Renal cortical epithelial cell (primary cell): Measurements from ENCODE around the gene OSBPL6. TPM values are rescaled to one million over a fixed set of nuclear protein-coding genes. Genes with fewer than 3 reads are reported as not detected.
"Not testable (repeated sequence)": the region's sequence is repeated elsewhere in the genome, so short reads cannot be mapped to it uniquely, and the experiment has no call there.

Source experiments
- DNase-seq: peaks from one replicate; pipeline ENCODE4 v3.0.0-alpha.2; 2011; ENCODE audit warnings: low read depth
- total RNA-seq: library from RNA; depleted of rRNA; stranded (reverse); fragments of >200 nt; gene quantifications from 2 replicates; pipeline ENCODE4 v1.2.3, GENCODE V29; 2014

Gene OSBPL6
- total RNA-seq, 1 donor from 2014 or later, result 2.5 TPM

DNA sequence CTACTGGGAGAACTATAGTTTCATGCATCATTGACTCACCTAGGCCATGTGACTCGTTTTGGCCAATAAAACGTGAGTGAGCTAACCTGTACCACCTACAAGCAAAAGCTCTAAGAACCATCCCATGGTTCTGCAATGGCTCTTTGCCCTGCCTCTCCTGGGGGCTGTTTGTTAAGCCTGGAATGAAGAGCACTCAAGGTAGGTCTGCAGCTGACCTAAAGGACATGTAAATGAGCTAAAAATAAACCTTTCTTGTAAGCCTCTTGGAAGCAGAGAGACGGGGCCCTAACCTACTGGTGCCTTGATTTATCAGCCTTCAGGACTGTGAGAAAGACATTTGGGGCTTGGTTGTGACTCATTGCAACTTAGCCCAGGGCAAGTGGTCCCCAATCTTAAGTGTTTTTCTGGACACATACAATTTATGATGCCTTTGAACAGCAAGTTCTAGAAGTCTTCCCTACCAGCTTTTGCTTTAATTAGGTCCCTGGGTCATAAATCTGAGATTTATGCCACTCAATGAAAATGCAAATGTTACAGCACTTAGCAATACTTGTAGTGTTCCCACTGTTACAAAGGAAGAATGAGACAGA is 107.4 kb downstream of the OSBPL6 start:
- peak; percentile 37 for DNase-seq

DNA sequence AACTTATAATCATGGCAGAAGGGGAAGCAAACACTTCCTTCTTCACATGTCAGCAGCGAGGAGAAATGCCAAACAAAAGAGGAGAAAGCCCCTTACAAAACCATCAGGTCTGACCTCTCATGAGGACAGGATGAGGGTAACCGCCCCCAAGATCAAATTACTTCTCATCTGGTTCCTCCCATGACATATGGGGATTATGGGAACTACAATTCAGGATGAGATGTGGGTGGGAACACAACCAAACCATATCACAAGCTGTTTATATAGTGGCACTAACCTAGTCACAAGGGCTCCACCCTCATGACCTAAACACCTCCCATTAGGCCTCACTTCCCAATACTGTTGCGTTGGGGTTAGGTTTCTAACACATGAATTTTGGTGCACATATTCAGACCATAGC is 110.0 kb downstream of the OSBPL6 start:
- no peak for DNase-seq

DNA sequence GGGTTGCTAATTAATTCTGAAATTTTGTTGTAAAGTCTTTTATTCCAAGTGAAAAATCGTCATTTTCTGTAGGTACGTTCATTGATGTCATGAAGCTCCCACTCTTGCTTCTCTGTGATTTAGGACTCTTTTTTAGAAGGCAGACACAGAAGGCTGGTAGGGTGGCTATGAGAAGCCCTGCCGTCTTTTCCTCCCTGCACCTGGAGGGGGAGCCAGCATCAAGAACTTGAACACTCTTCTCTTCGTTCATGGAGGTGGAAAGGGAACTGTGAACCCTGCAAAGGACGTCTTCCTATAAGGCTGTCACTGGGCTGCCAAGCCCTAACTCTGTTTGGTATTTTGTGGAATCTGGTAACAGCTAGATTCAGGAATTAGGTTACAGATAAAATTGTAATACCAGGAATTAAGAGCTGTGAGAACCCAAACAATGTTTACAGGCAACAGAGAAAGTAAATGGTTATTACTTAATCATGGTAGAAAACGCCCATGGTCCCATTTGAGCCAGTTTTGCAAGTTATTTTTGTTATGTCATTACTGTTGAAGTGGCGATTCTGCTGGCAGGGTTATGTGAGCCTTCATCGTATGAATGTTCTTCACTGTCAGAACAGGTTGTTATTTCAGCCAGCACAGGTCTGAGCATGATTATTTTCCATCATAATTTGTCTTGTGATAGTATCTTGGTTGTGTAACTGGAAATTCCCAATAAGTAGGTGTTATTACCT is 112.2 kb downstream of the OSBPL6 start:
- peak; percentile 45 for DNase-seq

DNA sequence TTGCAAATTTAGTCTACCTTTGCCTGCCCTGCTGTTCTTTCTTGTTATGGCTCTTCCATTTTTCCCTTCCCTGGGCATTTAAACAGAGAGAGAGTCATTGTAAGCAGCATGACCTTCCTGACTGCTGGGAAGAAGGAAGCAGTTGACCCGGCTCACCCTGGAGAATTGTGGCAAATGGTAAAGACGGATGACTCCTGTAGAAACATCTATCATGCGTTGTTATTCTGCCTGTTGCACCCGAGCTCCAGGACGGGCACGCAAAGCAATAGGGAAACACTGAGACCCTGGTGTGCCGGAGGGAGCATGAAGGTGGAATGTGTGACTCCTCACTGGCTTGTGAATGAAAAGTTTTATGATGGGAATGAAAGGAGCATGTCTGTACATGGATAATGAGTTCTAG is 113.3 kb downstream of the OSBPL6 start:
- DNase-seq, result no peak

DNA sequence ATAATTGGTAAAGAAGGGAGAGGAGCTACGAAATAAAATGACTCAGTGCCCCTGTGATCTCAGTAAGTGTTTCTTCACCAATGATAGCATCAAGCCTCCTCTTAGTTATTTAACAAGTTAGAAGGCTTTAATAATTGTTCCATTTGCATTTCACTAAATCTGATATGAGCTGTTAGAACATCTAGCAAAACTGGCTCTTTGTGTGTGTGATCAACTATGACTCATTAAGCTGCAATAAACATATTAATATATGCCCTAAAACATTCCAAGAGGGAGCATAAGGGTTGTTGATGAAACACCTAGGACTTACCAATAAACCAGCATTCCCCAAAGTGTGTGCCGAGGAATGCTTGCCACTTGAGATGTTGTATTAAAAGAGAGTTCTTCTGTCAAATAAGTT is 115.2 kb downstream of the OSBPL6 start:
- DNase-seq, result no peak

DNA sequence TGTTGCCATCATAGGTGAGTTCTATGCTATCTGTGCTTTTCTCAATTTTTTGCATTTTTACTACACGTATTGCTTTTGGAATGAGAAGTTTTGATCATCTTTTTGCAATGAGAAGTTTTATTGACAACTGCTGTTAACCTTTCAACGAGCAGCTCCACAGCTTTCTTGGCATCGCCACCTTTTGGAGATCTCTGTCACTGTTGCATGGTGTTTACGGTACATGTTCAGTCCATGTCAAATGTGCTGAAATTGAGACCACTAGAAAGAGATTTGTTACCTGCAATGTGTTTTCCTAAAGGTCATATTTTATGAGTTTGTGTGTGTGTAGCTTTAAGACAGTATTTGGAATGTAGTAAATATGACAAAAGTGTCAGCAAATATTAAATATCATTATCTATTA is 120.8 kb downstream of the OSBPL6 start:
- DNase-seq, result no peak

DNA sequence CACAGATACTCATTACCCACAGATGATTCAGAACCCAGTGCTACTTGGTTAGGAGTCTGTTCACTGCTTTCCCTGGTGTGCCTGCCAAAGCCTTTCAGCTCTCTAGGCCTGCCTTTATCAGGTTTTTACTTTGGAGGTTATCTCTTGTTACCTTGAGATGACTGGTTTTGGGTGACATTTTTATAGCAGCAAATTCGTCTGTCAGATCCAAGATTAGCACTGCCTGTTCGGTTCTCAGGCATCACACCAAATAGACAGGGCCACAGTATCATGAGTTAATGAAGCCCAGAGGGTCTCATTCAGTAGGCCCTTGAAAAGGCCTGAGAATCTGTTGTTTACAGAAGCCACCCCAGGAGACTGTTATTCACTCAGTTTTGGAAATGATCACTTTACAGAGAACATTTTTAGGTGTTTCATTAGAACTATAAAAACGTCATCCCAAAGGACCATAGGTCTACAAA is 121.2 kb downstream of the OSBPL6 start:
- DNase-seq, result no peak

DNA sequence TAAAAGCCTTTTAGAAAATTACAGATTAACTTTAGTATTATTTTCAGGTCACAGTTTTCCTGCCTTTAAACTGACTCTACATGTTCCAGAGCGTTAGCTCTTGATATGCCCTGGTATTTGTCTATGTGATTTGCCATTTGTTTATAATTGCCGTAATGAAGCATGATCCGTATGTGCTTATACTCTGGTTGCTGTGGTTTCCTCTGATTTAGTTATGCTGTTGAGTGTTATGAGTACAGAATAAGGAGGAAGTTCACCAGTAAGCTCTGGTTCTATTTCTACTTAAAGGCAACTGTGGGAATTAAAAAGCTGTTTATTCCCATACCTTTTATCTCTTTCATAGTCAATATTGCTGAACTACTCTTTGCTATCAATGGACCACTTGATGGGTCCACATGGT is 123.5 kb downstream of the OSBPL6 start:
- no peak for DNase-seq

DNA sequence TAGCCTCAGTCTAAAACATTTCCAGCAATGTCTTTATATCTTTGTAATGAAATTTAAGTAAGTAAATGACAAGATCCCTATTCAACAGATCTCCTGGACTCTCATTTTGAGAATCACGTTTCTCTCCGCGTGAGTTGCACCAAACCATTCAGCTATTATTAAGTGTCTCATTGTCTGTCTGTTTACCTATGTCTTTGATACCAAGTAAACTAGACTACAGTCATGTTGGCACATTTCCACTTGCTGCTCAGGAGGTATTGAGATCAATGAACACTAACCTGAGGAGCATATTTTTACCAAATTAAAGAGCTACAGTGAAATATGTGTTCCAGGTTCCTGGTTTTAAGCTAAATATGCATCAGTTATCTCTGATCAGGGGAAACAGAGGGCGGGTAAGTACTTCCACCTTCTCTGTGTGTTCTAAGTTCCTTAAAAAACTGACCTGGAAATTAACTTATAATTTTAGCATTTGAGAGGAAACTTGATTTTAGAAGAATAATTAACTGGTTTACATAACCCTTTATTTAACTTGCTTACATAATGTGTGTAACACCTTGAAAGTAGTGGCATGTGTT is 125.8 kb downstream of the OSBPL6 start:
- DNase-seq, result no peak

DNA sequence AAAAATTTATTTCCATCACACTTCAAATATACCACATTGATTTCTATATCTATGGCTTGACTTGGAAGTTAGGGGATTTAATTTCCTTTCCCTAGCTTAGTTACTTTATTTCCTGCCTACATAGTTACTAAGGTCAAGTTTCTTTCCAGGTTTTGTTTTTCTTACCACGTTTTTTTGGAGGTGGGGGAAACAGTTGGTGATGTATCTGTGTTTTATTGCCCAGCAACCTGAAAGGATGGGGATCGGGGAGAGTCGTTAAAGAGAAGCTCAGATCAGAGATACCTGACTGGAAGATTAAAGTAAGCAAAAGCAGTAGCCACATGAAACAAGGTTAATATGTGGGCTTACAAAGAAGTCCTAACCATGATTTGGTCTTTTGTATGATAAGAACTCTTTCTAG is 127.8 kb downstream of the OSBPL6 start:
- no peak for DNase-seq

DNA sequence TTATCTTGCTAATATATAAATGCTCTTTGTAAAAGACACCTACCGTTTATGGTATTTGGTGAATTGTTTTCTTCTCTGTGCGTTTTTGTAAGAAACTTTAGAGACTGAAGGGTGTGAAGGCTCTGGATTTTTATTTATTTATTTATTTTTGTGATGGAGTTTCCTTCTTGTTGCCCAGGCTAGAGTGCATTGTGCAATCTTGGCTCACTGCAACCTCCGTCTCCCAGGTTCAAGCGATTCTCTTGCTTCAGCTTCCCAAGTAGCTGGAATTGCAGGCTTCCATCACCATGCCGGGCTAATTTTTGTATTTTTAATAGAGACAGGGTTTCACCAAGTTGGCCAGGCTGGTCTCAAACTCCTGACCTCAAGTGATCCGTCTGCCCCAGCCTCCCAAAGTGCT is 129.0 kb downstream of the OSBPL6 start:
- not testable (repeated sequence) for DNase-seq

DNA sequence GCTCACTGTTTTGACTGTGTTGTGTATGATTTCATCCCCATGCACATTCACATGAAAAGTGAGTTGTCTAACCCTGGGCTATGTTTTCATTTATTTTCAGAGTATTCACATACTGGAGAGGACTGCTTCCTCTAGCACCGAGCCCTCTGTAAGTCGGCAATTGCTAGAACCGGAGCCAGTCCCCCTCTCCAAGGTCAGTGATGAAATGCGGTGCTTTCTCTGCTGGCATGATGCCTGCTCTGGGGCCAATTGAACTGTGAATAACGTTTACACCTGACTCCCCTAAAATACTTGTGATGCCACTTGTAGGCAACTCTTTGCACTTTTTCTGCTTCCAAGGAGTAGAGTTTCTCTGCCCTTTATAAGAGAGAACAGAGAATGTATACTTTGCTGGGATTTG is 129.8 kb downstream of the OSBPL6 start:
- no peak for DNase-seq

DNA sequence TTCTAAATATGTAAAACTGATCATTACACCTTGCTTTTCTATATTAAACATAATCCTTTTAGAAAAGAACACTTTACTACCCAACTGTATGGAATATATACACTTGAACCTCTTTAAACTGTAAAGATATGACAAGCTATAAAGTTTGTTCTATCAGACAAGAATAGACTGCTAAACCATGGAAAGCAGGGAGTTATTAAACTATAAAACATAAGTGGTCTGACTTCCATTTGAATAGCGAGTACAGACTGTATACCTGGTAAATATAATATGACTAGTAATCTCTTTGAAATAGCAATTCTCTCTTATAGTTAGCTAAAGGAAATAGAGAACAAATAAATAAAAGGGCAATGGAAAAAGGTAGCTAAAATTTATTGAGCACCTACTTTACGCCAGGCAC is 131.0 kb downstream of the OSBPL6 start:
- no peak for DNase-seq

DNA sequence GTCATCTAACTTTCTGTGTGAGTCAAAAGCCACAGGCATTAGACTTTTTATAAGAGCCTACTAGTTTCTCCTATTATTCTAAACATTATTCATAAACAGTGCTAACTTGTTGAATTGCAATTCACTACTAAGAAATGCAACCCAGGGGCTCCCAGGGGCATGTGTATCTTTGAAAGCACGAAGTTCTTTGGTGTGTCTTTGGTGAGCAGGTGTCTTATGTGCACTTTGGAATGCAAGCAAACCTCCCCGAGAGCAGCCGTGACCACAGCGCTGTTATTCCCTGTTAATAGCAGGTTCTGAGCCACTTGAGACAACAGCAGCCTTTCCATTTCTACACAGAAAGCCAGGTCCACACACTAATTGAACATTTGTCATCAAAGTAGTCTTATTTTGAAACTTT is 133.2 kb downstream of the OSBPL6 start:
- peak; percentile 29 for DNase-seq

DNA sequence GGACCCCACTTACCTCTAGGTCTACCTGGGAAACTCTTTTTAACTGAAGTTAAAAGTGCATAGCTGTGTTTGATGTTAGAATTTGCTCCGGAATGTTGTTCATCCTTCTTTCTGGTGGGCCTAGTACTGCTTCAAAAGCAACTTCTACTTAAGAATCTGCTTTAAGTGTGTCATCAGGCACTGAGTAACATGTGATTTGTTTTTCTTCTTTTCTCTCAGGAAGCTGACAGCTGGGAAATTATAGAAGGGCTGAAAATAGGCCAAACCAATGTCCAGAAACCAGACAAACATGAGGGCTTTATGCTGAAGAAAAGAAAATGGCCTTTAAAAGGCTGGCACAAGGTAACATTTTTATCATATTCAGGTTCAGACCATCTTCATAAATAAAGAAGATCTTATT is 133.7 kb downstream of the OSBPL6 start:
- peak; percentile 28 for DNase-seq

DNA sequence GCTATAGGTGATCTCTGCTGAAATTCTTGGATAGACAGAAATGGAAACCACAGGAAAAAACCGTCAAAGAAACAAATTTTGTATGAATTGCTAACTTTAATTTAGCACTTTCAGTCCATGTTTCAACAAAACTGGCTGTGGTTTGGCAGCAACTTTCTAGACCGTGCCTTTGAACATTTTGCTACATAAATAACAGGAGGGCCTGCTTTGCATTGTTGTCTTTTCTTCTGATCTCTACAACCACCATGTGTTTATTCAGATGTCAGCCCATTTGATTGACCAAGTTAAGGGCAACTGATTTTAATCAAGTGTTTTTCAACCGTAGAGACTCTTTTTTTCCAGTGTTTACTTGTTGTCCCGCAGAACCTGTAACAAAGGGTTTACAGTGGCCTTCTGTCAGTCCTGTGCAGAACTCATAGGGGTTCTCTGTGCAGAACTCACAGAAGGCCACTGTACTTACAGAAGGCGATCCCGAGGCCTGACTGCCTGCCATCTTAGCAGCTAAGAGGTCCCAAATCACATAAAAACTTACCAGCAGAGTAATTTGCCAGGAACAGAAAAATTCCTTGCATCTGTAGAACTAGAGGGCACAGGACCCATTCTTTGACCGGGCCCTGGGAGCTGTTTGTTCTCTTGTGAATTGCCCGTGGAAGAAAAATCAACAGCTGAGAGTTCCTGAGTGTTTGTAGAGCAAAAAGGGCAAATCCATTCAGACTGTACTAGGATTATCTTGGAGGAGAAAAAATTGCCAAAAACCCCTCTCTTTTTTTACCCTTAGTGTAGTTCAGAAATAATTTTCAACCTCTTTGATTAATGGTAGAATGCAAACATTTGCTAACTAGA is 136.1 kb downstream of the OSBPL6 start:
- DNase-seq, result no peak

DNA sequence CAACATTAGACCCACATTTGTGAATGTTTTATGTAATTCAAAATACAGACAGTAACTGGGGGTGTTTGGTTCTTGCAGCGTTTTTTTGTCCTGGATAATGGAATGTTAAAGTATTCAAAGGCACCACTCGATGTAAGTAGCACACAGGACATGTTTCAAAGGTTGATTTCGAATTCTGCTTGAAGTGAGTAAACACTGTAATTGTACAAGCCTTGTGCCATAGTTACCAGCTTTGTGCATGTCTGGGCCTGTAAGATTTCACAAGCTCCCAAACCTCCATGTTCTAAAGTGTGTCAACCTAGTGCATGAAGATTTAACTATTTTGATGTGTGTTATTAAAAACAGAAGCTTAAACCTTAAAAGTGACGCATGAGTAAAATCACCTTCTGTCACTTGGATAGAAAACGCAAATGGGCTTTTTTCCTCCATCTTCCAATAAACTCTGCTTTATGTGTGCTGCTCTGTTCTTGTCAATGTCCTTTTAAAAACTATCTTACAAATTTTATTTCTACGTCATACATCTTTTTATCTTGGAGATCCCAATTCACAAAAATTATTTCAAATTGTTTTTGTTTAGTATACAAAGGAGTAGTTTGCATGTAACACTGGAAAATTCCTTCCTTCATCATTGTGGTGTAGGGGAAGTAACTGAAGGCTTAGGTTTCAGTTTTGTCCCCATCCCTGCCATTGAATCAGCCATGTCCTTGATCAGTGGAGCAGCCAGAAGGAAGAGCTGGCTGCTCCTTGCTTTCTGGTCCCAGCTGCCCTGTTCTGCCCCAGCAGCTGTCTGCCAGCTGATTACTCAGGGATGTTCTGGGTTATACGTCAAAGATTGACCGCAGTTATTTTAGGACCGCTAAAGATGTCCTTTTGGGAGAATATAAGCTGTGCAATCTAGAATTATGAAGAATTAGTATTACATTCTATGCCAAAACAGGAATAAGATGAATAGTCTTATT is 137.4 kb downstream of the OSBPL6 start:
- DNase-seq, result no peak

DNA sequence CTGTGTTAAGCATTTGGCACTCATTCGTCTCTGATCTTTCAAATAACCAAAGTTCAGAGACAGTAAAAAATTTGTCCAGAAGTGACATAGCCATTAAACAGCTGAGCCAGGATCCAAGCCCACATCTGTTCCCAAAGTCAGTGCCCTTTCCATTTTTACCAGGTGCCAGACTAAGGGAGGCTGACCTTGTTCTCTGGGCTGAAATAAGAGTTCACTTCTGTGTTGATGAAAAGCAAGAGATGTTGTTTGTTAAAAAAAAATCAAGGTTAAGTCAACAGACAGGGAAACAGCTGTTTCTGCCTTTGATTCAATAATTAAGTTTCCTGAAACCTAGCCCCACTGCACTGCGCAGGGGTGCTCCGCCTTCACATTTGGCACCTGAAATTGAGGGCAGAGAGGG is 139.5 kb downstream of the OSBPL6 start:
- DNase-seq, result no peak

DNA sequence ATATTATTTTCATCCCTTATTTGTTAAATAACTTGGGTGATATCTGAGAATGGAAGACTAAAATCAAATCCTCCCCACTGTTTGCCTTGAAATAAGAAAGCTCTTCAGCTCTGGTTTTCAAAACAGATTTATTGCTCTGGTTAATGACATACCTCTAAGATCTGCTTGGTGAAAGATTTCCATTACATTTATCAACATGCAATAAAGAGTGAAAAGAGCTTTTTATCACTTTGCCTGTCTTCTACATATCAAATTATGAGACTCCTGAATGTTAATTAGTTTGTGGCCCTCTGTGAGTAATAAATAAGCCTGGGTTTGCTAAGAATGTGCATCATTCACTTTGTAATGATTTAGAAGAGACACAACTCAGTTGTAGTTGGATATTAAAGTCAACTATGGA is 140.9 kb downstream of the OSBPL6 start:
- no peak for DNase-seq

DNA sequence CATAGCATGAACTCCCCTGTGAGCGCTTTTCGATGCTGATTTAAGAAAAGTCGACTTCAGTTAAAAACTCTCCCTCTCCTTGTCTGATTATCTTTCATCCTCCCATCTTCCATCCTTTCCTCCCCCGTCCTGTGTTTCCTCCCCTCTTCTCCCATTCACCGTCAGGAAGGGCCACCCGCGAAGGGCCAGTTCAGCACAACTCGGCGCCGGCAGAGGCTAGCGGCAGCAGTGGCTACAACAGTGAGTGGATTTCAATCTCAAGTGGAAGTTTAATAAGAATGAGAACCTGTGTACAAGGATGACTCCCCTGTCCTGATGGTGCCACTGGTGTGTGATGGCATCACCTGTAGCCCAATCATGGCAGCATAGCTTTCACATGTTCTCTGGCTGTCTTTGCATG is 149.8 kb downstream of the OSBPL6 start:
- DNase-seq, result no peak

DNA sequence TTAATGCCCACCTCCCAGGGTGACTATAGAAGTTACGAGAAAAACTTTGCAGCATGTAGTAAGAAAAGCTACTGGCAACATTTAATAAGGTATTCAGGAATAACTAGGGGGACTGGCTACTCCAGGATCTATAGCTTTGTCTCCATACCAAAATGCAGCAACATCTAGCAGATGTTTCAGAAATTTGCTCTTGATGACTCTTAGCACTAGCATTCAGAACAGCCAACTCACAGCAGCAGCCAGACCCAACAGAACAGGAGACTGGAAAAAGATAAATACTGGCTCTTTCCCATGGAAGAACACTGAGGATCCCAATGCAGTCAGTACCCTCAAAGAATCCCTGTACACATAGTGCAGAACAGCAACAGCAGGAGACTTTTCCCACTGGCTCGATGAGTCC is 151.6 kb downstream of the OSBPL6 start:
- no peak for DNase-seq
